ENCODE data around the gene TMEM255B. TPM values are rescaled to one million over a fixed set of nuclear protein-coding genes. Genes with fewer than 3 reads are reported as not detected.
"Not testable (repeated sequence)": the region's sequence is repeated elsewhere in the genome, so short reads cannot be mapped to it uniquely, and the experiment has no call there.

TMEM255B gene
- total RNA-seq, 1 experiment from 2014 or later, result 0.61 TPM

- peak overlapping the region; percentile 60 for H3K4me2 ChIP-seq
- H3K9me3 ChIP-seq (ENCODE audit: insufficient read depth, low read depth), result no peaks in the 10 kb centered on the region
- H3F3A ChIP-seq (ENCODE audit: insufficient read depth, low read depth), result peaks cover 17% of the 10 kb centered on the region; the same call in 1 of the 2 replicates
- H3K27ac ChIP-seq, result no peak overlapping the region
- H3K4me1 ChIP-seq (replicated peaks; ENCODE audit: insufficient read depth), result no peaks in the 10 kb centered on the region
- CTCF ChIA-PET, result no interaction called here
- peak overlapping the region; percentile 47; the same call in 1 of the 2 replicates for H3K4me3 ChIP-seq
- intact Hi-C loops (cut with micrococcal nuclease; ENCODE audit: unreplicated experiment), result no loop called here
- no peak overlapping the region for H2AFZ ChIP-seq
- DNase-seq, result no peak
- H3K9me2 ChIP-seq (ENCODE audit: insufficient read depth), result no peaks in the 10 kb centered on the region
- no peaks in the 10 kb centered on the region for H4K20me1 ChIP-seq (ENCODE audit: insufficient read depth)
- TF ChIP-seq CTCF (conservative IDR thresholded peaks at IDR 0.05), result no peak
- TF ChIP-seq EZH2 (IDR thresholded peaks at IDR 0.05; ENCODE audit: low read depth), result no peak
- no TSS peak for BruUV-seq (replicated peaks)
- no peaks in the 10 kb centered on the region for H3K79me2 ChIP-seq (ENCODE audit: low read depth)
- no peaks in the 10 kb centered on the region for H3K36me3 ChIP-seq (ENCODE audit: low read depth)
- POLR2A ChIA-PET (ENCODE audit: unreplicated experiment), result interaction anchor here (0.6 kb wide), 1 partner anchor 233 kb away, joined by 18 read pairs; the partner anchor contains the start of gene DCUN1D2
- peaks cover 9% of the 10 kb centered on the region for H3K27me3 ChIP-seq (ENCODE audit: insufficient read depth, low read depth)
Observed at GRCh38 chr13:113724016-113724758, 34.8 kb upstream of the TMEM255B start.

GRCh38 chr13:113724780-113725315 is 34.2 kb upstream of the TMEM255B start:
- H3K4me3 ChIP-seq, result peak overlapping the region; percentile 47; the same call in 1 of the 2 replicates

GRCh38 chr13:113725329-113726105 is 33.5 kb upstream of the TMEM255B start:
- H3K9me3 ChIP-seq (ENCODE audit: insufficient read depth, low read depth); H3K9me2 ChIP-seq (ENCODE audit: insufficient read depth); CTCF ChIA-PET; H4K20me1 ChIP-seq (ENCODE audit: insufficient read depth); H2AFZ ChIP-seq; BruUV-seq (replicated peaks); H3K79me2 ChIP-seq (ENCODE audit: low read depth); H3K4me1 ChIP-seq (replicated peaks; ENCODE audit: insufficient read depth); H3K36me3 ChIP-seq (ENCODE audit: low read depth); POLR2A ChIA-PET (ENCODE audit: unreplicated experiment); H3K27ac ChIP-seq; intact Hi-C loops (cut with micrococcal nuclease; ENCODE audit: unreplicated experiment): not testable (repeated sequence)
- peak in 1 of 2 experiments; percentile 29 for DNase-seq
- Histone ChIP-seq H3F3A (ENCODE audit: insufficient read depth, low read depth) (peaks cover 18% of the 10 kb centered on the region; the same call in 1 of the 2 replicates), H3K4me3 (peak overlapping the region; percentile 47; the same call in 1 of the 2 replicates), H3K4me2 (peak overlapping the region; percentile 60; the same call in 1 of the 2 replicates), H3K27me3 (ENCODE audit: insufficient read depth, low read depth) (peaks cover 20% of the 10 kb centered on the region)

More at GRCh38 chr13:113724780-113725315, 34.2 kb upstream of the TMEM255B start:
- peak in 1 of 2 experiments; percentile 82 for DNase-seq
- Histone ChIP-seq H4K20me1 (ENCODE audit: insufficient read depth) (no peaks in the 10 kb centered on the region), H3K4me2 (peak overlapping the region; percentile 60), H3K9me2 (ENCODE audit: insufficient read depth) (no peaks in the 10 kb centered on the region), H3K27me3 (ENCODE audit: insufficient read depth, low read depth) (peaks cover 15% of the 10 kb centered on the region), H3K27ac (no peak overlapping the region), H3F3A (ENCODE audit: insufficient read depth, low read depth) (peaks cover 18% of the 10 kb centered on the region; the same call in 1 of the 2 replicates), H2AFZ (no peak overlapping the region), H3K4me1 (replicated peaks; ENCODE audit: insufficient read depth) (no peaks in the 10 kb centered on the region), H3K9me3 (ENCODE audit: insufficient read depth, low read depth) (no peaks in the 10 kb centered on the region), H3K79me2 (ENCODE audit: low read depth) (no peaks in the 10 kb centered on the region), H3K36me3 (ENCODE audit: low read depth) (no peaks in the 10 kb centered on the region)
- ChIA-PET POLR2A (ENCODE audit: unreplicated experiment) (interaction anchor here (0.6 kb wide), 1 partner anchor 234 kb away, joined by 18 read pairs; the partner anchor contains the start of gene DCUN1D2), CTCF (no interaction called here)
- intact Hi-C loops (cut with micrococcal nuclease; ENCODE audit: unreplicated experiment), result no loop called here
- BruUV-seq (replicated peaks), result no TSS peak
- peak; percentile 89 for TF ChIP-seq CTCF (conservative IDR thresholded peaks at IDR 0.05)
- no peak for TF ChIP-seq EZH2 (IDR thresholded peaks at IDR 0.05; ENCODE audit: low read depth)

- H3K36me3 ChIP-seq (ENCODE audit: low read depth); POLR2A ChIA-PET (ENCODE audit: unreplicated experiment); H4K20me1 ChIP-seq (ENCODE audit: insufficient read depth); H3K4me1 ChIP-seq (replicated peaks; ENCODE audit: insufficient read depth); H3K79me2 ChIP-seq (ENCODE audit: low read depth); H3K27ac ChIP-seq; CTCF ChIA-PET; H2AFZ ChIP-seq; H3K4me2 ChIP-seq; H3K9me3 ChIP-seq (ENCODE audit: insufficient read depth, low read depth); intact Hi-C loops (cut with micrococcal nuclease; ENCODE audit: unreplicated experiment); DNase-seq; H3K9me2 ChIP-seq (ENCODE audit: insufficient read depth); H3K4me3 ChIP-seq; BruUV-seq (replicated peaks): not testable (repeated sequence)
- peaks cover 18% of the 10 kb centered on the region; the same call in 1 of the 2 replicates for H3F3A ChIP-seq (ENCODE audit: insufficient read depth, low read depth)
- peaks cover 28% of the 10 kb centered on the region for H3K27me3 ChIP-seq (ENCODE audit: insufficient read depth, low read depth)
Observed at GRCh38 chr13:113726106-113726821, 32.8 kb upstream of the TMEM255B start.
